Astrocyte (in vitro differentiated cells and primary cell): ENCODE measurements around the gene ATP2A2.

Experiments
- EZH2 ChIP-seq: IDR thresholded peaks from 2 replicates; pipeline ENCODE4 v1.6.1; 2012; ENCODE audit warnings: mild to moderate bottlenecking, low read length, inconsistent platforms; ENCODE audit not compliant: insufficient read depth
- TF ChIP-seq, protein P1 (sequence below): IDR thresholded peaks from 2 replicates; pipeline ENCODE4 v1.5.1; 2011; ENCODE audit warnings: low read depth, mild to moderate bottlenecking, inconsistent platforms, low read length, moderate library complexity; ENCODE audit not compliant: insufficient read depth

DNA sequence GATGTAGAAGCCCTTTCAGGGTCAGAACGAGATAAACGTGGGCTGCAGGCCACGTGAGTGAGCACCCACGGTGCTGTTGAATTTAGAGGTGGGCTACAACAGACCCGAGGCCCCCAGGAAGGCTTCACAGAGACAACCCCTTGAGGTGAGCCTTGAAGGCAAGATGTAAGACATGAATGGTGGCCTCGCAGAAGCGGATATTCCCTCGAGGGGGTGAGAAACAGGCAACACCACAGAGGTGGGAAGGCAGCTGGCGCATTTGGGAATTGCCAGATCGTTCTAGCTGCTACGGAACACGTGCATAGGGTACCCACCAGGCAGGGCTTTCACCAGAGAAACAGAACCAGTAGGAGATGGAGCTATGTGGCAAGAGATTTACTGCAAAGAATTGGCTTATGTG, 22.6 kb upstream of the ATP2A2 start:
- TF ChIP-seq, protein P1, sequence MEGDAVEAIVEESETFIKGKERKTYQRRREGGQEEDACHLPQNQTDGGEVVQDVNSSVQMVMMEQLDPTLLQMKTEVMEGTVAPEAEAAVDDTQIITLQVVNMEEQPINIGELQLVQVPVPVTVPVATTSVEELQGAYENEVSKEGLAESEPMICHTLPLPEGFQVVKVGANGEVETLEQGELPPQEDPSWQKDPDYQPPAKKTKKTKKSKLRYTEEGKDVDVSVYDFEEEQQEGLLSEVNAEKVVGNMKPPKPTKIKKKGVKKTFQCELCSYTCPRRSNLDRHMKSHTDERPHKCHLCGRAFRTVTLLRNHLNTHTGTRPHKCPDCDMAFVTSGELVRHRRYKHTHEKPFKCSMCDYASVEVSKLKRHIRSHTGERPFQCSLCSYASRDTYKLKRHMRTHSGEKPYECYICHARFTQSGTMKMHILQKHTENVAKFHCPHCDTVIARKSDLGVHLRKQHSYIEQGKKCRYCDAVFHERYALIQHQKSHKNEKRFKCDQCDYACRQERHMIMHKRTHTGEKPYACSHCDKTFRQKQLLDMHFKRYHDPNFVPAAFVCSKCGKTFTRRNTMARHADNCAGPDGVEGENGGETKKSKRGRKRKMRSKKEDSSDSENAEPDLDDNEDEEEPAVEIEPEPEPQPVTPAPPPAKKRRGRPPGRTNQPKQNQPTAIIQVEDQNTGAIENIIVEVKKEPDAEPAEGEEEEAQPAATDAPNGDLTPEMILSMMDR: no peak
- TF ChIP-seq EZH2: no peak
